NCI-H748 treated with DMSO at 0.1 percent for 48 hours (cell line): ENCODE data around the gene CCND2.

Experiments
- DNase-seq: peaks from one replicate; lab custom pipeline; 2025; lab: John Stamatoyannopoulos, UW

CCND2 gene

GRCh38 chr12:4289998-4290790 is 16.6 kb downstream of the CCND2 start:
- DNase-seq = no peak

- DNase-seq = no peak
Observed at GRCh38 chr12:4292341-4293073, 18.9 kb downstream of the CCND2 start.

- DNase-seq = no peak
Observed at GRCh38 chr12:4293299-4293965, 19.9 kb downstream of the CCND2 start.

- no peak for DNase-seq
Observed at GRCh38 chr12:4293966-4294505, 20.5 kb downstream of the CCND2 start.

- no peak for DNase-seq
Observed at GRCh38 chr12:4296751-4297150, 23.2 kb downstream of the CCND2 start.

GRCh38 chr12:4297617-4298016 is 24.1 kb downstream of the CCND2 start:
- DNase-seq = no peak

GRCh38 chr12:4300883-4301282 is 27.3 kb downstream of the CCND2 start:
- no peak for DNase-seq

- DNase-seq = no peak
Observed at GRCh38 chr12:4301932-4302501, 28.5 kb downstream of the CCND2 start.

GRCh38 chr12:4302881-4303280 is 29.3 kb downstream of the CCND2 start:
- DNase-seq = no peak

- no peak for DNase-seq
Observed at GRCh38 chr12:4303750-4304149, 30.2 kb downstream of the CCND2 start.

- peak; percentile 52 for DNase-seq
Observed at GRCh38 chr12:4307593-4308333, 34.2 kb downstream of the CCND2 start.

GRCh38 chr12:4308334-4308950 is 34.9 kb downstream of the CCND2 start:
- no peak for DNase-seq

- no peak for DNase-seq
Observed at GRCh38 chr12:4311776-4312175, 38.2 kb downstream of the CCND2 start.

- no peak for DNase-seq
Observed at GRCh38 chr12:4312251-4312650, 38.7 kb downstream of the CCND2 start.

GRCh38 chr12:4320497-4320852 is 46.9 kb downstream of the CCND2 start:
- no peak for DNase-seq

GRCh38 chr12:4320853-4321701 is 47.5 kb downstream of the CCND2 start, which contains the start of gene TIGAR:
TSS of gene TIGAR (plus strand) at chr12:4321213. CDS start at chr12:4321272, 59 bp downstream.
- DNase-seq = peak; percentile 72

GRCh38 chr12:4322726-4323125 is 49.2 kb downstream of the CCND2 start:
- DNase-seq = no peak
